ENCODE measurements around the gene DEPDC5. TPM values are rescaled to one million over a fixed set of nuclear protein-coding genes. Genes with fewer than 3 reads are reported as not detected.

DEPDC5 gene
- total and polyA plus RNA-seq, 2 of the 8 experiments (the other 6 are each of a cell fraction or from before 2014, with no cell fraction given): 18.3 to 26.5 TPM

DNA sequence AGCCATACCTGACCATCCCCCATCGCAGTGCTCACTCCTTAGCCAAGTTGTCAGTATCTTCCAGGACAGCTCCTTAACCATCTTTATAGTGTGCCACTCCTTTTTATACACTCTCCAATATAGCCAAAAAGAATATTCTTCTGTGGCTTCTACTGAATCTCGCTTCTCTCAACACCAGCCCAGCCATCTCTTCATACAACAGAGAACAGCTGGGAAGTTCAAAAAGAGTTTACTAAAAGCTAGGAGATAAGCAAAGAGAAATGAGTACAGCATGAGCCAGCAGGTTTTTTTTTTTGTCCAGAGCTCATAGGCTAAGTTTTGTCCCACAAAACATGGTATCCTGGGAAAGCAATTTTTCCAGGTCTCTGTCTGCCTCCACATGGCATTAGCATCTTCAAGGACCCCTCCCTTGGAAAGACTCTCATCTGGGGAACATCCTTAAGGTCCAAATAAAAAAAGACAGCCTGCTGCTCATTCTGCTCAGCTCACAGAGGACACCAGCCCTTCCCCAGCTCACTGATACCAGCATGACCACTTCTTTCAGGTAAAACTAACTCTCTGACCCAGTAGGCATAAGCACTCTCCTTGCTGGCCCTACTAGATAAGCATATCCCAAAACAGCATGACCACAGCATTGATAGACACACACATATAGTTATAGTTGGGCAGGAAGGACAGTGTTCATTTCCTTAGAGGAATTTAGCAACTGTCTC, 141.7 kb downstream of the DEPDC5 start (continued):
- TF ChIP-seq EP300 (IDR thresholded peaks at IDR 0.05; ENCODE audit: borderline replicate concordance in 1 of 2, low read depth in 2 of 2, low read length in 2 of 2): no peak
- TF ChIP-seq NRF1 (IDR thresholded peaks at IDR 0.05; ENCODE audit: low read depth, low read length): no peak
